HG03469 (cell line): ENCODE results near the gene CYP2R1.

ENCODE experiments used
- ATAC-seq: cut with Tn5 transposase; IDR thresholded peaks from one replicate; pipeline ENCODE4 v1.9.1; 2021; ENCODE audit warnings: mild to moderate bottlenecking, moderate library complexity, moderate number of reproducible peaks; ENCODE audit not compliant: unreplicated experiment

The CYP2R1 gene

GRCh38 chr11:14892036-14892556, at the start of gene CYP2R1:
CYP2R1 (minus strand) TSS chr11:14892231; CDS start chr11:14892205, 26 bp downstream.
- peak; percentile 91 for ATAC-seq

GRCh38 chr11:14938936-14939335, 46.9 kb upstream of the CYP2R1 start:
- ATAC-seq = no peak

- no peak for ATAC-seq
Measured at GRCh38 chr11:14934641-14935351, 42.8 kb upstream of the CYP2R1 start.

GRCh38 chr11:14932447-14932846, 40.4 kb upstream of the CYP2R1 start:
- ATAC-seq = no peak

- ATAC-seq = no peak
Measured at GRCh38 chr11:14930369-14930768, 38.3 kb upstream of the CYP2R1 start.

- ATAC-seq = no peak
Measured at GRCh38 chr11:14927146-14927545, 35.1 kb upstream of the CYP2R1 start.

GRCh38 chr11:14924318-14924717, 32.3 kb upstream of the CYP2R1 start:
- no peak for ATAC-seq

- ATAC-seq = no peak
Measured at GRCh38 chr11:14916403-14916802, 24.4 kb upstream of the CYP2R1 start.

- no peak for ATAC-seq
Measured at GRCh38 chr11:14914536-14914935, 22.5 kb upstream of the CYP2R1 start.

GRCh38 chr11:14908214-14908880, 16.3 kb upstream of the CYP2R1 start:
- ATAC-seq = no peak

GRCh38 chr11:14907411-14908213, 15.6 kb upstream of the CYP2R1 start:
- peak; percentile 39 for ATAC-seq

- no peak for ATAC-seq
Measured at GRCh38 chr11:14906993-14907392, 15.0 kb upstream of the CYP2R1 start.

GRCh38 chr11:14906578-14906977, 14.5 kb upstream of the CYP2R1 start:
- ATAC-seq = no peak

- ATAC-seq = peak; percentile 59
Measured at GRCh38 chr11:14905104-14906033, 13.3 kb upstream of the CYP2R1 start.

- no peak for ATAC-seq
Measured at GRCh38 chr11:14904745-14905103, 12.7 kb upstream of the CYP2R1 start.

- no peak for ATAC-seq
Measured at GRCh38 chr11:14902650-14903350, 10.8 kb upstream of the CYP2R1 start.

- no peak for ATAC-seq
Measured at GRCh38 chr11:14898906-14899305, 6.9 kb upstream of the CYP2R1 start.

- no peak for ATAC-seq
Measured at GRCh38 chr11:14898355-14898754, 6.3 kb upstream of the CYP2R1 start.

- ATAC-seq = no peak
Measured at GRCh38 chr11:14894657-14895598, 2.9 kb upstream of the CYP2R1 start.
